ENCODE data around the gene SYDE1. TPM values are rescaled to one million over a fixed set of nuclear protein-coding genes. Genes with fewer than 3 reads are reported as not detected.

The SYDE1 gene
- polyA plus RNA-seq, 2 donors, result 2.0 to 3.9 TPM

DNA sequence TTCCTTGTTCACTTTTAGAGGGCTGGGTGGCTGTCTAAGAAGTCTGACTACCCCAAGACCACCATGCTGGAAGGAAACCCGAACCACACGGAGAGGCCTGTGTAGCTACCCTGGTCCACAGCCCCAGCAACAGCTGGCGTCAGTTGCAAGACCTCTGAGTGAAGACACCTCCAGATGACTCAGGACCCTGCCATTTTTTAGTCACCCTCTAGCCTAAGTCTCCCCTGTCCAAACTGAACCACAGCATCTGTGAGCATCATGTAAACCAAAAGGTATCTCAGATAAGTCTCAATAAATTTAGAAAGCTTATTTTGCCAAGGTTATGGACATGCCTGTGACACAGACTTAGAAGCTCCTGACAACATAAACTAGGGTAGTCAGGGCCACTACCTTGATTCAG is 2.2 kb upstream of the SYDE1 start:
- WGBS, 2 donors, result 92 to 93% methylated on average over 3 of the region's 3 CpGs
- H3K36me3 ChIP-seq (ENCODE audit: control insufficient read depth in 2 of 2, insufficient read depth in 2 of 2, low read length in 1 of 2), result peaks cover 0 to under 1% of the 10 kb centered on the region in 2 donors

DNA sequence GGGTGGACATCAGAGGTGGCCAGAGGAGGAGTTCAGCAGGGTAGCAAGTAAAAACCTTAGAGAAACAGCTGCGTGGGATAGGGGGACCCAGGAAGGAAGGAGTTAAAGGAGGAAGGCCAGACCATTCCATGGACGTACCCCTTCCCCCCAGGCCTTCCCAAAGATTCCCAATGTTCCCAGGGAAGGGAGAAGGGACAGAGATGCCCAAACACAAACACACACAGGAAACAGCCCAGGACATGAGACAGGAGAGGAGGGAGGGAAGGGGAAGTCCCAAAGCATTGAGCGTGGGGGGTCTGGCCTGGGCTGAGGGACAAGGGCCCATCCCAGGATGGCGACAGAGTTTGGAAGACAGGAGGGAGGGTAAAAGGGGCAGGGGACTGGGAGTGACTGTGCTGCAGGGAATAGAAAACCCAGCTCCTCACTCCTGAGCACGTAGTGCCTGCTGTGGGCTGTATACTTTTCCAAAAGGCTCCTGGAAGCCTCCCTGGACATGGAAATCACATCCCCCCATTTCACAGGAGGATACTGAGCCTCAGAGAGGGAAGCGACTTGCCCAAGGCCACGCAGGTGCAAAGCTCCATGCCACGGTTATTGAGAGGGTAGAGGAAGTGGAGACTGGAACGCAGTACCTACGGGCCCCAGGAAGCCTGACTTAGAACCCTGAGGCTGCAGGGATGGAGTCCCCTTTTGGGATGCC is 1.1 kb downstream of the SYDE1 start:
- Histone ChIP-seq H3K9me3 (ENCODE audit: control insufficient read depth in 2 of 2, insufficient read depth in 1 of 2, low read depth in 1 of 2, low read length in 1 of 2) (peaks cover 0 to 3% of the 10 kb centered on the region in 2 donors), H3K36me3 (ENCODE audit: control insufficient read depth in 2 of 2, insufficient read depth in 2 of 2, low read length in 1 of 2) (peaks cover 4 to 15% of the 10 kb centered on the region in 2 donors), H3K4me1 (ENCODE audit: control insufficient read depth in 2 of 2, insufficient read depth in 2 of 2, low read length in 1 of 2) (no peaks in the 10 kb centered on the region), H3K4me3 (ENCODE audit: low read depth in 1 of 2, low read length in 2 of 2) (peak overlapping the region; percentile 51 to 63), H3K27me3 (ENCODE audit: control insufficient read depth in 1 of 2, insufficient read depth in 2 of 2, low read length in 2 of 2) (no peaks in the 10 kb centered on the region), H3K27ac (ENCODE audit: low read depth in 2 of 2, low read length in 1 of 2) (peak overlapping the region; percentile 74 to 85)
- WGBS, 2 donors, result 42 to 45% methylated on average over 10 of the region's 10 CpGs

More for the DNA sequence above, 2.2 kb upstream of the SYDE1 start:
- Histone ChIP-seq H3K9me3 (ENCODE audit: control insufficient read depth in 2 of 2, insufficient read depth in 1 of 2, low read depth in 1 of 2, low read length in 1 of 2) (peaks cover 0 to 3% of the 10 kb centered on the region in 2 donors), H3K4me3 (ENCODE audit: low read depth in 1 of 2, low read length in 2 of 2) (no peak overlapping the region), H3K4me1 (ENCODE audit: control insufficient read depth in 2 of 2, insufficient read depth in 2 of 2, low read length in 1 of 2) (no peaks in the 10 kb centered on the region), H3K27me3 (ENCODE audit: control insufficient read depth in 1 of 2, insufficient read depth in 2 of 2, low read length in 2 of 2) (no peaks in the 10 kb centered on the region), H3K27ac (ENCODE audit: low read depth in 2 of 2, low read length in 1 of 2) (no peak overlapping the region)

DNA sequence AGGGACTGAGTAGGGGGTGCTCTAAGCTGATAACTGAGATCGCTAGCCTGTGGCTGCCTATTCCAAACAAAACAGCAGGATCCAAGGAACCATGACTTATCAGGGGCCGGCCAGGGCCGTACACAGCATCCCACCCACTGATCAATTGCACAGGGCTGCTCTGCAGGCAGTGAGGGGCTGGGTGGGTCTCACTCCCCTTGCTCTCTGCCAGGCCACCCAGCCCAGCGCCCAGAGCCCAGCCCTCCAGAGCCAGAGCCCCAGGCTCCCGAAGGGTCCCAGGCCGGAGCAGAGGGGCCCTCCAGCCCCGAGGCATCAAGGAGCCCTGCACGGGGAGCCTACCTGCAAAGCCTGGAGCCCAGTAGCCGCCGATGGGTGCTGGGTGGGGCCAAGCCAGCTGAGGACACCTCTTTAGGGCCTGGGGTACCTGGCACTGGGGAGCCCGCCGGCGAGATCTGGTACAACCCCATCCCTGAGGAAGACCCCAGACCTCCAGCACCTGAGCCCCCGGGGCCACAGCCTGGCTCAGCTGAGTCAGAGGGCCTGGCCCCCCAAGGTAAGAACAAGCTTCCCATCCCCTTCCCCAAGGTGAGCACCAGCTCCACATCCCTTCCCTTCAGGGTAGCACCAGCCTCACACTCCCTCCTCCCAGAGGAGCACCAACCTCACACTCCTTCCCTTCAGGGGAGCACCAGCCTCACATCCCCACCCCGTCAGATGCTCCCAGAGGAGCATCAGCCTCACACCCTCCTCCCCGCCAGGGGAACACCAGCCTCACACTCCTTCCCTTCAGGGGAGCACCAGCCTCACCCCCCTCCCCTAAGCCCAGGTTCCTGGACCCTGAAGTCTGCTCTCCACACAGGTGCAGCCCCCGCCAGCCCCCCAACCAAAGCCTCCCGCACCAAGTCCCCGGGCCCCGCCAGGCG is 1.9 kb downstream of the SYDE1 start:
- H3K4me3 ChIP-seq (ENCODE audit: low read depth in 1 of 2, low read length in 2 of 2), result no peak overlapping the region
- 81 to 87% methylated on average over 21 of the region's 21 CpGs for WGBS, 2 donors
- peaks cover 4 to 22% of the 10 kb centered on the region in 2 donors for H3K36me3 ChIP-seq (ENCODE audit: control insufficient read depth in 2 of 2, insufficient read depth in 2 of 2, low read length in 1 of 2)
- H3K27me3 ChIP-seq (ENCODE audit: control insufficient read depth in 1 of 2, insufficient read depth in 2 of 2, low read length in 2 of 2), result no peaks in the 10 kb centered on the region
- H3K27ac ChIP-seq (ENCODE audit: low read depth in 2 of 2, low read length in 1 of 2), result peak overlapping the region in 1 of 2 donors; percentile 85
- peaks cover 0 to 3% of the 10 kb centered on the region in 2 donors for H3K9me3 ChIP-seq (ENCODE audit: control insufficient read depth in 2 of 2, insufficient read depth in 1 of 2, low read depth in 1 of 2, low read length in 1 of 2)
- H3K4me1 ChIP-seq (ENCODE audit: control insufficient read depth in 2 of 2, insufficient read depth in 2 of 2, low read length in 1 of 2), result no peaks in the 10 kb centered on the region

DNA sequence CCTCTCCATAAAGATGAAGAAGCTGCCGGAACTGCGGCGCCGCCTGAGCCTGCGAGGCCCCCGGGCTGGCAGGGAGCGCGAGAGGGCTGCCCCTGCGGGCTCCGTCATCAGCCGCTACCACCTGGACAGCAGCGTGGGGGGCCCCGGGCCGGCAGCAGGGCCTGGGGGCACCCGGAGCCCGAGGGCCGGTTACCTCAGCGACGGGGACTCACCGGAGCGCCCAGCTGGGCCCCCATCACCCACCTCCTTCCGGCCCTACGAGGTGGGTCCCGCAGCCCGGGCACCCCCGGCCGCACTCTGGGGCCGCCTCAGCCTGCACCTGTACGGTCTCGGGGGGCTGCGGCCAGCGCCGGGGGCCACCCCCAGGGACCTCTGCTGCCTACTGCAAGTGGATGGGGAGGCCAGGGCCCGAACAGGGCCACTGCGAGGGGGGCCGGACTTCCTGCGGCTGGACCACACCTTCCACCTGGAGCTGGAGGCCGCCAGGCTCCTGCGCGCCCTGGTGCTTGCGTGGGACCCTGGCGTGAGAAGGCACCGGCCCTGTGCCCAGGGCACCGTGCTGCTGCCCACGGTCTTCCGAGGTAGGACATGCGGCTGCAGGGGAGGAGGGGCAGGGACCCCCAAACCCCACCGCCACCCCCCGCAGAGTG is 2.7 kb downstream of the SYDE1 start:
- 91 to 92% methylated on average over 34 to 49 of the region's 49 CpGs for WGBS, 2 donors
- no peaks in the 10 kb centered on the region for H3K9me3 ChIP-seq (ENCODE audit: control insufficient read depth in 2 of 2, insufficient read depth in 1 of 2, low read depth in 1 of 2, low read length in 1 of 2)
- H3K36me3 ChIP-seq (ENCODE audit: control insufficient read depth in 2 of 2, insufficient read depth in 2 of 2, low read length in 1 of 2), result peaks cover 4 to 23% of the 10 kb centered on the region in 2 donors
- no peaks in the 10 kb centered on the region for H3K4me1 ChIP-seq (ENCODE audit: control insufficient read depth in 2 of 2, insufficient read depth in 2 of 2, low read length in 1 of 2)
- no peak overlapping the region for H3K27ac ChIP-seq (ENCODE audit: low read depth in 2 of 2, low read length in 1 of 2)
- H3K4me3 ChIP-seq (ENCODE audit: low read depth in 1 of 2, low read length in 2 of 2), result no peak overlapping the region
- H3K27me3 ChIP-seq (ENCODE audit: control insufficient read depth in 1 of 2, insufficient read depth in 2 of 2, low read length in 2 of 2), result no peaks in the 10 kb centered on the region

DNA sequence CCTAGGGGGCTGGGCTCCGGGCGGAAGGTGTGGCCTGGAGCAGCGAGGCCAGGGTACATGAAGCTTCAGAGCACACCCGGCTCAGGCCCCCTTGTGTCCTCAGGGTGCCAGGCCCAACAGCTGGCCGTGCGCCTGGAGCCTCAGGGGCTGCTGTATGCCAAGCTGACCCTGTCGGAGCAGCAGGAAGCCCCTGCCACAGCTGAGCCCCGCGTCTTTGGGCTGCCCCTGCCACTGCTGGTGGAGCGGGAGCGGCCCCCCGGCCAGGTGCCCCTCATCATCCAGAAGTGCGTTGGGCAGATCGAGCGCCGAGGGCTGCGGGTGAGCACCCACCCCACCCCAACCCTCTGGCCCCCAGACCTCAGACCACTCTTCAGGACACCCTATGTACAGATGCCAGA is 3.2 kb downstream of the SYDE1 start:
- Histone ChIP-seq H3K27ac (ENCODE audit: low read depth in 2 of 2, low read length in 1 of 2) (no peak overlapping the region), H3K36me3 (ENCODE audit: control insufficient read depth in 2 of 2, insufficient read depth in 2 of 2, low read length in 1 of 2) (peaks cover 6 to 26% of the 10 kb centered on the region in 2 donors), H3K4me1 (ENCODE audit: control insufficient read depth in 2 of 2, insufficient read depth in 2 of 2, low read length in 1 of 2) (peaks cover 0 to 3% of the 10 kb centered on the region in 2 donors), H3K9me3 (ENCODE audit: control insufficient read depth in 2 of 2, insufficient read depth in 1 of 2, low read depth in 1 of 2, low read length in 1 of 2) (no peaks in the 10 kb centered on the region), H3K4me3 (ENCODE audit: low read depth in 1 of 2, low read length in 2 of 2) (no peak overlapping the region), H3K27me3 (ENCODE audit: control insufficient read depth in 1 of 2, insufficient read depth in 2 of 2, low read length in 2 of 2) (no peaks in the 10 kb centered on the region)
- WGBS, 2 donors, result 87 to 92% methylated on average over 17 of the region's 17 CpGs

DNA sequence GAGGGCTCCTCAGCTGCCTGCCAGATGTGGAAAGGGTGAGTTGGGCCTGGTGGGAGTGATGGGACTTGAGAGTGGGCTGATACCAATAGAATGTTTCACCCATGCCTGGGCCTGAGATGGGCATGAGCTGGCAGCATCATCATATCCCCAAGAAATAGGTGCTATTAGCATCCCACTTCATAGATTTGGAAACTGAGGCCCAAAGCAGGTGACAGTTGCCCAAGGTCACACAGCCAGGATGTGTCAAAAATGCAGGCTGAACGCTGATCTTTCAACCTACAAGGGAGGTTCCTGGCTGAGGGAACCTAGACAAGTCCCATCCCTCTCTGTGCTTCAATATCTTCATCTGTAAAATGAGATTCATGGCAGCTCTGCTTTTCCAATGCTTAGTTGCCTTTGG is 4.6 kb downstream of the SYDE1 start:
- Histone ChIP-seq H3K27me3 (ENCODE audit: control insufficient read depth in 1 of 2, insufficient read depth in 2 of 2, low read length in 2 of 2) (no peaks in the 10 kb centered on the region), H3K4me1 (ENCODE audit: control insufficient read depth in 2 of 2, insufficient read depth in 2 of 2, low read length in 1 of 2) (peaks cover 0 to 4% of the 10 kb centered on the region in 2 donors), H3K4me3 (ENCODE audit: low read depth in 1 of 2, low read length in 2 of 2) (no peak overlapping the region), H3K36me3 (ENCODE audit: control insufficient read depth in 2 of 2, insufficient read depth in 2 of 2, low read length in 1 of 2) (peaks cover 6 to 40% of the 10 kb centered on the region in 2 donors), H3K27ac (ENCODE audit: low read depth in 2 of 2, low read length in 1 of 2) (no peak overlapping the region), H3K9me3 (ENCODE audit: control insufficient read depth in 2 of 2, insufficient read depth in 1 of 2, low read depth in 1 of 2, low read length in 1 of 2) (no peaks in the 10 kb centered on the region)
- 96 to 100% methylated on average over 1 of the region's 1 CpG for WGBS, 2 donors

DNA sequence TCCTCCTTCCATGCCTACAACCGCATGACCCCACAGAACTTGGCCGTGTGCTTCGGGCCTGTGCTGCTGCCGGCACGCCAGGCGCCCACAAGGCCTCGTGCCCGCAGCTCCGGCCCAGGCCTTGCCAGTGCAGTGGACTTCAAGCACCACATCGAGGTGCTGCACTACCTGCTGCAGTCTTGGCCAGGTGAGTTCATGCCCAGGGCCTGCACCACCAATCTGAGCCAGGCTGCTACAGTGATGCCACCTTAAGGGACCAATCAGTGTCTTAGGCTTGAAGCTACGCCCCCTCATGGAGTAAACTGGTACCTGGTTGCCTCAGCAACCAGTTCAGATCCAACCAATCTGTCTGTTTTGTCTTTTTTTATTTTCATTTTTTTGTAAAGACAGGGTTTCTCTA is 5.2 kb downstream of the SYDE1 start:
- Histone ChIP-seq H3K4me3 (ENCODE audit: low read depth in 1 of 2, low read length in 2 of 2) (no peak overlapping the region), H3K27me3 (ENCODE audit: control insufficient read depth in 1 of 2, insufficient read depth in 2 of 2, low read length in 2 of 2) (no peaks in the 10 kb centered on the region), H3K9me3 (ENCODE audit: control insufficient read depth in 2 of 2, insufficient read depth in 1 of 2, low read depth in 1 of 2, low read length in 1 of 2) (no peaks in the 10 kb centered on the region), H3K27ac (ENCODE audit: low read depth in 2 of 2, low read length in 1 of 2) (no peak overlapping the region), H3K36me3 (ENCODE audit: control insufficient read depth in 2 of 2, insufficient read depth in 2 of 2, low read length in 1 of 2) (peaks cover 9 to 46% of the 10 kb centered on the region in 2 donors), H3K4me1 (ENCODE audit: control insufficient read depth in 2 of 2, insufficient read depth in 2 of 2, low read length in 1 of 2) (peaks cover 0 to 4% of the 10 kb centered on the region in 2 donors)
- 86 to 89% methylated on average over 11 of the region's 11 CpGs for WGBS, 2 donors

DNA sequence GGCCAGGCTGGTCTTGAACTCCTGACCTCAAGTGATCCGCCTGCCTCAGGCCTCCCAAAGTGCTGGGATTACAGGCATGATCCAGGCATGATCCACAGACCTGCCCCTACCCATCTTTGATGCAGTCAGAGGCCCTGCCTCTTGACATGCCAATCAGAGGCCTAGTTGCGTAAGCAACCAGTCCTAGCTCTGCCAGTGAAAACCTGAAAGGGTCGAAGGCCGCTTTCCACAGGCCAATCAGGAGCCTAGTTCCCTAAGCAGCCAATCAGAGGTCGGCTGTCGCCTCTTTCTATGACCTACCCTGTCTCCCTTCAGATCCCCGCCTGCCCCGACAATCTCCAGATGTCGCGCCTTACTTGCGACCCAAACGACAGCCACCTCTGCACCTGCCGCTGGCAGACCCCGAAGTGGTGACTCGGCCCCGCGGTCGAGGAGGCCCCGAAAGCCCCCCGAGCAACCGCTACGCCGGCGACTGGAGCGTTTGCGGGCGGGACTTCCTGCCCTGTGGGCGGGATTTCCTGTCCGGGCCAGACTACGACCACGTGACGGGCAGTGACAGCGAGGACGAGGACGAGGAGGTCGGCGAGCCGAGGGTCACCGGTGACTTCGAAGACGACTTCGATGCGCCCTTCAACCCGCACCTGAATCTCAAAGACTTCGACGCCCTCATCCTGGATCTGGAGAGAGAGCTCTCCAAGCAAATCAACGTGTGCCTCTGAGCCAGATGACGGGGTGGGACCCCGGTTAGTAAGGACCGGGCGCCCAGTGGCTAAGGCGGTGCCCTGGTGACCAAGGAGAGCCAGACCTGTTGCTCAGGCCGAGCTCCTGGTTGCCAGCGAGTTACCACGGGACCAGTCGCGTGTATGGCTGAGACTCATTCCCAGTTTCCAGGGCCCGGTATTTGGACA is 6.3 kb downstream of the SYDE1 start:
- Histone ChIP-seq H3K4me3 (ENCODE audit: low read depth in 1 of 2, low read length in 2 of 2) (no peak overlapping the region), H3K36me3 (ENCODE audit: control insufficient read depth in 2 of 2, insufficient read depth in 2 of 2, low read length in 1 of 2) (peaks cover 17 to 53% of the 10 kb centered on the region in 2 donors), H3K4me1 (ENCODE audit: control insufficient read depth in 2 of 2, insufficient read depth in 2 of 2, low read length in 1 of 2) (peaks cover 0 to 4% of the 10 kb centered on the region in 2 donors), H3K27ac (ENCODE audit: low read depth in 2 of 2, low read length in 1 of 2) (no peak overlapping the region), H3K9me3 (ENCODE audit: control insufficient read depth in 2 of 2, insufficient read depth in 1 of 2, low read depth in 1 of 2, low read length in 1 of 2) (no peaks in the 10 kb centered on the region), H3K27me3 (ENCODE audit: control insufficient read depth in 1 of 2, insufficient read depth in 2 of 2, low read length in 2 of 2) (no peaks in the 10 kb centered on the region)
- WGBS, 2 donors, result 91 to 92% methylated on average over 58 of the region's 58 CpGs

Data from esophagus (tissue), 2 donors.